Mesenchymal stem cell (in vitro differentiated cells and primary cell): ENCODE data around the gene SOD1.
"Not testable (repeated sequence)": the region's sequence is repeated elsewhere in the genome, so short reads cannot be mapped to it uniquely, and the experiment has no call there.

Experiments used
- DNase-seq: peaks from one replicate; pipeline ENCODE4 v3.0.0-alpha.2; 2013
- H2AFZ ChIP-seq: one replicate; pipeline ENCODE4 v1.6.1; 2013; ENCODE audit warnings: low read depth, mild to moderate bottlenecking, control low read depth, inconsistent platforms, low read length, moderate library complexity
- H2AK5ac ChIP-seq: 2 replicates; pipeline ENCODE4 v1.6.1; 2013; ENCODE audit warnings: low read length, moderate library complexity, mild to moderate bottlenecking, inconsistent platforms; ENCODE audit not compliant: severe bottlenecking
- H2BK120ac ChIP-seq: one replicate; pipeline ENCODE4 v1.6.1; 2013; ENCODE audit warnings: low read depth, mild to moderate bottlenecking, inconsistent platforms, low read length, moderate library complexity
- H2BK12ac ChIP-seq, 2 experiments: one replicate each; pipeline ENCODE4 v1.6.1; 2013; ENCODE audit warnings: inconsistent platforms in 2 of 2, low read length in 2 of 2, mild to moderate bottlenecking in 2 of 2, moderate library complexity in 2 of 2, control low read depth in 1 of 2
- H2BK15ac ChIP-seq: one replicate; pipeline ENCODE4 v1.6.1; 2013; ENCODE audit warnings: mild to moderate bottlenecking, low read depth, inconsistent platforms; ENCODE audit not compliant: poor library complexity, severe bottlenecking
- H2BK5ac ChIP-seq: 2 replicates; pipeline ENCODE4 v1.6.1; 2013; ENCODE audit warnings: low read depth, mild to moderate bottlenecking, low read length, control low read depth, inconsistent platforms; ENCODE audit not compliant: poor library complexity, severe bottlenecking
- H3K14ac ChIP-seq, 2 experiments: one replicate each; pipeline ENCODE4 v1.6.1; 2013; ENCODE audit warnings: inconsistent platforms in 2 of 2, low read length in 2 of 2, control low read depth in 1 of 2, mild to moderate bottlenecking in 1 of 2, moderate library complexity in 1 of 2
- H3K18ac ChIP-seq, 2 experiments: one replicate each; pipeline ENCODE4 v1.6.1; 2013; ENCODE audit warnings: inconsistent platforms in 2 of 2, low read length in 2 of 2, control low read depth in 1 of 2, low read depth in 1 of 2, mild to moderate bottlenecking in 1 of 2
- H3K23ac ChIP-seq, 2 experiments: one replicate each; pipeline ENCODE4 v1.6.1; 2013; ENCODE audit warnings: inconsistent platforms in 2 of 2, low read length in 2 of 2, mild to moderate bottlenecking in 2 of 2, moderate library complexity in 2 of 2, control low read depth in 1 of 2
- H3K27ac ChIP-seq: 2 replicates; pipeline ENCODE4 v1.5.1; 2013; ENCODE audit warnings: mild to moderate bottlenecking, moderate library complexity, low read length, control low read depth, inconsistent platforms; ENCODE audit not compliant: poor library complexity, severe bottlenecking
- H3K27me3 ChIP-seq, 2 experiments: 2 replicates each; pipeline versions ENCODE4 v1.6.1 to v1.7.0; 2013; ENCODE audit warnings: low read length in 2 of 2, mild to moderate bottlenecking in 2 of 2, moderate library complexity in 2 of 2, control low read depth in 1 of 2, inconsistent platforms in 1 of 2; ENCODE audit not compliant: control insufficient read depth in 1 of 2, insufficient read depth in 1 of 2
- H3K36me3 ChIP-seq, 2 experiments: 2 replicates each; pipeline versions ENCODE4 v1.6.1 to v1.7.0; 2013; ENCODE audit warnings: low read length in 2 of 2, control low read depth in 1 of 2, inconsistent platforms in 1 of 2, low read depth in 1 of 2, mild to moderate bottlenecking in 1 of 2; ENCODE audit not compliant: insufficient read depth in 2 of 2, control insufficient read depth in 1 of 2
- H3K4ac ChIP-seq, 2 experiments: one replicate each; pipeline ENCODE4 v1.6.1; 2013; ENCODE audit warnings: inconsistent platforms in 2 of 2, low read length in 2 of 2, mild to moderate bottlenecking in 2 of 2, moderate library complexity in 2 of 2, control low read depth in 1 of 2, low read depth in 1 of 2
- H3K4me1 ChIP-seq: 2 replicates; pipeline ENCODE4 v1.6.1; 2013; ENCODE audit warnings: low read depth, low read length, control low read depth; ENCODE audit not compliant: control insufficient read depth, insufficient read depth
- H3K4me2 ChIP-seq: 2 replicates; pipeline ENCODE4 v1.6.1; 2013; ENCODE audit warnings: low read length, mild to moderate bottlenecking, inconsistent platforms; ENCODE audit not compliant: poor library complexity, severe bottlenecking
- H3K4me3 ChIP-seq, 2 experiments: 2 replicates each; pipeline versions ENCODE4 v1.5.1 to v1.7.0; 2013; ENCODE audit warnings: low read length in 2 of 2, mild to moderate bottlenecking in 2 of 2, control low read depth in 1 of 2, low read depth in 1 of 2; ENCODE audit not compliant: insufficient read depth in 1 of 2
- H3K79me1 ChIP-seq: replicated peaks from 2 replicates; pipeline ENCODE4 v1.6.1; 2013; ENCODE audit warnings: mild to moderate bottlenecking, control low read depth, low read length, inconsistent platforms; ENCODE audit not compliant: poor library complexity, severe bottlenecking
- H3K9ac ChIP-seq: 2 replicates; pipeline ENCODE4 v1.7.0; 2013; ENCODE audit warnings: mild to moderate bottlenecking, low read length, moderate library complexity
- H3K9me3 ChIP-seq: 2 replicates; pipeline ENCODE4 v1.7.0; 2013; ENCODE audit warnings: mild to moderate bottlenecking, low read length; ENCODE audit not compliant: control insufficient read depth
- H4K8ac ChIP-seq: one replicate; pipeline ENCODE4 v1.6.1; 2013; ENCODE audit warnings: inconsistent platforms, mild to moderate bottlenecking, low read length, moderate library complexity
- H4K91ac ChIP-seq: one replicate; pipeline ENCODE4 v1.6.1; 2013; ENCODE audit warnings: mild to moderate bottlenecking, low read length, inconsistent platforms
- WGBS: methylation state at CpG from one replicate; pipeline ENCODE4 v1.1.7; 2013; ENCODE audit warnings: mixed read lengths; 5-methylcytosine and 5-hydroxymethylcytosine counted together

Gene SOD1

GRCh38 chr21:31647650-31648049 is 11.8 kb upstream of the SOD1 start:
- no peaks in the 10 kb centered on the region for H3K36me3 ChIP-seq
- no peak overlapping the region for H4K91ac ChIP-seq
- H2BK120ac ChIP-seq, result no peak overlapping the region
- DNase-seq, result no peak
- H3K18ac ChIP-seq, result no peak overlapping the region
- H3K79me1 ChIP-seq, result no peaks in the 10 kb centered on the region
- H3K9me3 ChIP-seq, result no peaks in the 10 kb centered on the region
- H3K27ac ChIP-seq, result no peak overlapping the region
- H2BK5ac ChIP-seq, result no peak overlapping the region
- no peak overlapping the region for H2BK12ac ChIP-seq
- H2BK15ac ChIP-seq, result no peak overlapping the region
- no peak overlapping the region for H2AFZ ChIP-seq
- H3K4me3 ChIP-seq, result no peak overlapping the region
- H3K4ac ChIP-seq, result no peak overlapping the region
- H3K23ac ChIP-seq, result no peak overlapping the region
- no peak overlapping the region for H4K8ac ChIP-seq
- no peaks in the 10 kb centered on the region for H3K4me1 ChIP-seq
- H2AK5ac ChIP-seq, result no peak overlapping the region
- no peak overlapping the region for H3K9ac ChIP-seq
- H3K27me3 ChIP-seq, result no peaks in the 10 kb centered on the region
- 96% methylated on average over 3 of the region's 3 CpGs for WGBS
- H3K4me2 ChIP-seq, result no peak overlapping the region
- H3K14ac ChIP-seq, result no peak overlapping the region

DNA sequence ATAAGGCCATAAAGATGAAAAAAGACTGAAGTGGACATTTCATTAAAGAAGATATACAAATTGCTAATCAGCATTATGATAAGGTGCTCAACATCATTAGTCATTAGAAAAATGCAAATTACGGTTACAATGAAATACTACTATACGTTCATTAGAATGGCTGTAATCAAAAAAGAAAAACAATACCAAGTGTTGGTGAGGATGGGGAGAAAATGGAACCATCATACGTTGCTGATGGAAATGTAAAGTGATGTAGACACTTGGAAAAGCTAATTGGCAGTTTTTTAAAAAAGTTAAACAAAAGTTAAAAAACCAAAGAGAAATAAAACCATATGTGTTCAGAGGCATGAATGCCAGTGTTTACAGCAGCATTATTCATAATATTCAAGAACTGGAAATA is 8.6 kb upstream of the SOD1 start:
- H3K27me3 ChIP-seq, result no peaks in the 10 kb centered on the region
- H3K36me3 ChIP-seq, result no peaks in the 10 kb centered on the region
- no peak overlapping the region for H2BK12ac ChIP-seq
- H2BK15ac ChIP-seq, result no peak overlapping the region
- no peak overlapping the region for H2BK5ac ChIP-seq
- H3K23ac ChIP-seq, result no peak overlapping the region
- no peaks in the 10 kb centered on the region for H3K4me1 ChIP-seq
- H3K79me1 ChIP-seq, result no peaks in the 10 kb centered on the region
- no peak overlapping the region for H2AK5ac ChIP-seq
- H2BK120ac ChIP-seq, result no peak overlapping the region
- DNase-seq, result no peak
- H4K91ac ChIP-seq, result no peak overlapping the region
- H3K4ac ChIP-seq, result no peak overlapping the region
- WGBS, result 90% methylated on average over 2 of the region's 3 CpGs
- no peak overlapping the region for H3K4me3 ChIP-seq
- no peak overlapping the region for H3K27ac ChIP-seq
- no peak overlapping the region for H2AFZ ChIP-seq
- no peak overlapping the region for H3K9ac ChIP-seq
- no peak overlapping the region for H4K8ac ChIP-seq
- H3K4me2 ChIP-seq, result no peak overlapping the region
- H3K9me3 ChIP-seq, result no peaks in the 10 kb centered on the region
- H3K14ac ChIP-seq, result no peak overlapping the region
- H3K18ac ChIP-seq, result no peak overlapping the region

- H3K4ac ChIP-seq, H4K91ac ChIP-seq, H3K4me2 ChIP-seq, H2AK5ac ChIP-seq, H3K4me1 ChIP-seq, H2BK120ac ChIP-seq, H3K36me3 ChIP-seq, H3K27ac ChIP-seq, H3K27me3 ChIP-seq, H3K14ac ChIP-seq, H2BK15ac ChIP-seq, H3K4me3 ChIP-seq, H2BK12ac ChIP-seq, H3K79me1 ChIP-seq, H2BK5ac ChIP-seq, H3K18ac ChIP-seq, DNase-seq, H3K9me3 ChIP-seq, H2AFZ ChIP-seq, H4K8ac ChIP-seq, H3K9ac ChIP-seq, H3K23ac ChIP-seq: not testable (repeated sequence)
- 95% methylated on average over 4 of the region's 4 CpGs for WGBS
These were observed 8.0 kb upstream of the SOD1 start for GRCh38 chr21:31651491-31651890.

DNA sequence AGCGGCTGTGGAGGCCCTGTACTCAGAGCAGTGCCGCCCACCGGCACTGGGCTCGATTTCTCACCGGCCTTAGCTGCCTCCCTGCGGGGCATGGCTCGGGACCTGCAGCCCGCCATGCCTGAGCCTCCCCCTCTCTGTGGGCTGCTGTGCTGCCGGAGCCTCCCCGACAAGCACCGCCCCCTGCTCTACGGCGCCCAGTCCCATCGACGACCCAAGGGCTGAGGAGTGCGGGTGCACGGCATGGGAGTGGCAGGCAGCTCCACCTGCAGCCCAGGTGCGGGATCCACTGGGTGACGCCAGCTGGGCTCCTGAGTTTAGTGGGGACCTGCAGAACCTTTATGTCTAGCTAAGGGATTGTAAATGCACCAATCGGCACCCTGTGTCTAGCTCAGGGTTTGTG is 5.2 kb upstream of the SOD1 start:
- no peak overlapping the region for H4K91ac ChIP-seq
- H3K79me1 ChIP-seq, result no peaks in the 10 kb centered on the region
- H2BK12ac ChIP-seq, result no peak overlapping the region
- WGBS, result 98% methylated on average over 20 of the region's 20 CpGs
- no peak overlapping the region for H2BK120ac ChIP-seq
- H2AFZ ChIP-seq, result no peak overlapping the region
- H4K8ac ChIP-seq, result no peak overlapping the region
- H3K27me3 ChIP-seq, result no peaks in the 10 kb centered on the region
- no peak overlapping the region for H3K18ac ChIP-seq
- H3K9ac ChIP-seq, result no peak overlapping the region
- H3K4me2 ChIP-seq, result no peak overlapping the region
- no peak overlapping the region for H3K27ac ChIP-seq
- no peaks in the 10 kb centered on the region for H3K36me3 ChIP-seq
- DNase-seq, result no peak
- peak overlapping the region in 1 of 2 experiments; percentile 18 for H3K23ac ChIP-seq
- H3K4me3 ChIP-seq, result no peak overlapping the region
- H3K9me3 ChIP-seq, result no peaks in the 10 kb centered on the region
- H2BK5ac ChIP-seq, result no peak overlapping the region
- H3K4me1 ChIP-seq, result no peaks in the 10 kb centered on the region
- H2BK15ac ChIP-seq, result no peak overlapping the region
- no peak overlapping the region for H3K14ac ChIP-seq
- H3K4ac ChIP-seq, result no peak overlapping the region
- no peak overlapping the region for H2AK5ac ChIP-seq
